HEK293 (cell line): ENCODE measurements around the gene OXGR1.

Source experiments
- CTCF ChIA-PET: fragments of 350-600 bp; formaldehyde crosslinking; extraction: SDS; loops from one replicate; lab custom pipeline; 2021; ENCODE audit warnings: antibody characterized with exemption; lab: Yijun Ruan, JAX
- POLR2A ChIA-PET: fragments of 300-600 bp; formaldehyde crosslinking; extraction: SDS; loops from one replicate; lab custom pipeline; 2020; ENCODE audit warnings: antibody characterized with exemption, inconsistent platforms; lab: Yijun Ruan, JAX
- H3K27ac ChIP-seq: fragments of 200-500 bp; sonication (Bioruptor generic); 2 replicates; pipeline ENCODE4 v1.5.1; 2014; ENCODE audit warnings: low read depth, low read length, control low read depth, inconsistent platforms; ENCODE audit errors: extremely low read depth
- H3K36me3 ChIP-seq, 2 experiments: fragments of 200-500 bp in 1 of 2; sonication (Bioruptor generic) in 1 of 2; 1 replicate in 1 of 2; 2 replicates in 1 of 2; pipeline ENCODE4 v1.5.1; 2014 to 2017; ENCODE audit warnings: inconsistent platforms in 2 of 2, low read length in 2 of 2; ENCODE audit not compliant: control insufficient read depth in 2 of 2, insufficient read depth in 1 of 2
- H3K4me1 ChIP-seq: fragments of 200-500 bp; sonication (Bioruptor generic); 2 replicates; pipeline ENCODE4 v1.5.1; 2014; ENCODE audit warnings: mild to moderate bottlenecking, low read length, inconsistent platforms; ENCODE audit not compliant: control insufficient read depth, insufficient read depth
- H3K4me3 ChIP-seq: 2 replicates; pipeline ENCODE4 v1.5.1; 2011; ENCODE audit warnings: low read depth, mild to moderate bottlenecking, control low read depth, low read length, moderate library complexity
- H3K9me3 ChIP-seq: fragments of 200-500 bp; sonication (Bioruptor generic); 2 replicates; pipeline ENCODE4 v1.5.1; 2014; ENCODE audit warnings: low read depth, low read length, inconsistent platforms; ENCODE audit not compliant: control insufficient read depth, insufficient read depth
- AEBP2 ChIP-seq: fragments of 450-650 bp; formaldehyde crosslinking; IDR thresholded peaks from 2 replicates; pipeline ENCODE4 v1.5.1; 2016; ENCODE audit warnings: missing biosample characterization, missing genetic modification characterization, borderline replicate concordance
- GLI2 ChIP-seq: fragments of 450-650 bp; formaldehyde crosslinking; IDR thresholded peaks from 2 replicates; pipeline ENCODE4; 2017; ENCODE audit warnings: missing biosample characterization, missing genetic modification characterization, low read depth, borderline replicate concordance
- PRDM1 ChIP-seq: fragments of 450-650 bp; formaldehyde crosslinking; IDR thresholded peaks from 2 replicates; pipeline ENCODE4; 2016; ENCODE audit warnings: missing biosample characterization, missing genetic modification characterization
- SP7 ChIP-seq: fragments of 450-650 bp; formaldehyde crosslinking; IDR thresholded peaks from 2 replicates; pipeline ENCODE4 v1.5.1; 2016; ENCODE audit warnings: missing biosample characterization, missing genetic modification characterization
- ZBTB26 ChIP-seq: fragments of 450-650 bp; formaldehyde crosslinking; optimal IDR thresholded peaks from 2 replicates; pipeline ENCODE3; 2016; ENCODE audit warnings: missing biosample characterization, mild to moderate bottlenecking, missing genetic modification characterization
- ZFP37 ChIP-seq: fragments of 450-650 bp; formaldehyde crosslinking; IDR thresholded peaks from 2 replicates; pipeline ENCODE4 v1.5.1; 2016; ENCODE audit warnings: missing biosample characterization, missing genetic modification characterization
- ZNF324 ChIP-seq: fragments of 450-650 bp; formaldehyde crosslinking; IDR thresholded peaks from 2 replicates; pipeline ENCODE4 v1.5.1; 2016; ENCODE audit warnings: missing biosample characterization, missing genetic modification characterization
- ZNF433 ChIP-seq: fragments of 450-650 bp; formaldehyde crosslinking; IDR thresholded peaks from 2 replicates; pipeline ENCODE4 v1.5.1; 2016; ENCODE audit warnings: missing biosample characterization, missing genetic modification characterization, low read depth
- ZNF510 ChIP-seq: fragments of 450-650 bp; formaldehyde crosslinking; IDR thresholded peaks from 2 replicates; pipeline ENCODE4 v1.5.1; 2018; ENCODE audit warnings: mild to moderate bottlenecking, missing genetic modification characterization, missing biosample characterization; ENCODE audit not compliant: insufficient replicate concordance
- ZNF529 ChIP-seq: fragments of 450-650 bp; formaldehyde crosslinking; IDR thresholded peaks from 2 replicates; pipeline ENCODE4 v1.5.1; 2017; ENCODE audit warnings: missing genetic modification characterization, missing biosample characterization; ENCODE audit not compliant: insufficient replicate concordance
- ZNF580 ChIP-seq: fragments of 450-650 bp; formaldehyde crosslinking; IDR thresholded peaks from 2 replicates; pipeline ENCODE4 v1.5.1; 2016; ENCODE audit warnings: missing biosample characterization, missing genetic modification characterization
- ZNF585B ChIP-seq: fragments of 450-650 bp; formaldehyde crosslinking; IDR thresholded peaks from 2 replicates; pipeline ENCODE4 v1.5.1; 2016; ENCODE audit warnings: missing biosample characterization, missing genetic modification characterization
- ZNF610 ChIP-seq: fragments of 450-650 bp; formaldehyde crosslinking; IDR thresholded peaks from 2 replicates; pipeline ENCODE4 v1.5.1; 2016; ENCODE audit warnings: missing biosample characterization, missing genetic modification characterization, borderline replicate concordance
- ZNF654 ChIP-seq: fragments of 450-650 bp; formaldehyde crosslinking; IDR thresholded peaks from 2 replicates; pipeline ENCODE4 v1.5.1; 2016; ENCODE audit warnings: low read depth, missing biosample characterization, missing genetic modification characterization
- ZNF660 ChIP-seq: fragments of 450-650 bp; IDR thresholded peaks from 2 replicates; pipeline ENCODE4 v1.5.1; 2018; ENCODE audit warnings: missing biosample characterization, mild to moderate bottlenecking, missing genetic modification characterization
- ZNF677 ChIP-seq: fragments of 450-650 bp; IDR thresholded peaks from 2 replicates; pipeline ENCODE4 v1.5.0; 2018; ENCODE audit warnings: missing biosample characterization, mild to moderate bottlenecking, missing genetic modification characterization, moderate library complexity
- ZNF707 ChIP-seq: fragments of 450-650 bp; formaldehyde crosslinking; IDR thresholded peaks from 2 replicates; pipeline ENCODE4 v1.5.1; 2016; ENCODE audit warnings: missing biosample characterization, missing genetic modification characterization
- TF ChIP-seq, protein P1 (sequence below): fragments of 450-650 bp; formaldehyde crosslinking; IDR thresholded peaks from 2 replicates; pipeline ENCODE4 v1.5.0; 2017; ENCODE audit warnings: missing biosample characterization, missing genetic modification characterization, borderline replicate concordance
- TF ChIP-seq, protein P2 (sequence below): fragments of 450-650 bp; formaldehyde crosslinking; IDR thresholded peaks from 2 replicates; pipeline ENCODE4 v1.5.1; 2016; ENCODE audit warnings: missing biosample characterization, missing genetic modification characterization

Gene OXGR1

DNA sequence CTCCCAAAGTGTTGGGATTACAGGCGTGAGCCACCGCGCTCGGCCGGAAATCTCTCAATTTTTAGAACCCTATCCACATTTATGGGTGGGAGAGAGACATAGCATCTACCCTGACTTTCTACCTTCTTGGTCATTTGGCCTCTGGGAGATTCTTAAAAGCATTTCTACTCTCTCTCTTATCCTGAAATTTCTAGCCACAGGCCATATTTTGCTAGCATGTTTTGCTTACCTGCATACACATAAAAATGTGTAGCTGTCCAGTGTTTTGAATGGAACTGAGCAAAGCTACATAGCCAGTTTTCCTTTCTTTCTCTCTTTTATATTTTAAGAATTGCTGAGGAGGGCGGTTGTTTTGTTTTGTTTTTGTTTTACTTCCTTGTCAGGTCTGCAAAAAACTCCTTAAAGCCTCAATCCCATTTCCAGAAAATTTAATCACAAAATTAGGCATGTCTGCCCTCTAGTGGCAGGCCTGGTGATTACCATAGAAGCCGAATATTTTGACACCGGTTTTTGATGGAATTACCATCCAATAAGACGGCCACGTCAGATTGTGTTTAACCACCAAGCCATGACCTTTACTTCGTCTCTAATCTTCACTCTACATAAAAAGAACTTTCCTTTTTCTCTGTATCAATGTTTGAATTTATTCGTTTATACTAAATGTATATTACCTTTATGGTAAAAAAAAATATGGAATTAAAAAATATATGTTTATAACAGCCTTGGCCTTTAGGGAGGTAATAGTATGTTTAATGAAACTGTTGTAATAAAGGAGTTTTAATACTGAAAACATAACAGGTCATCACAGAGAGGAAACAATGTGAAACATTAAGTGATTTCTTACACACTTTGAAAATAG lies 34.4 kb upstream of the OXGR1 start:
- H3K36me3 ChIP-seq: no peaks in the 10 kb centered on the region
- H3K27ac ChIP-seq: no peak overlapping the region
- no peaks in the 10 kb centered on the region for H3K9me3 ChIP-seq
- ChIA-PET POLR2A (no interaction called here), CTCF (interaction anchor here (0.7 to 1.0 kb wide), 8 partner anchors 11 to 1009 kb away, joined by 3 to 6 read pairs (median 3); no protein-coding TSS in a partner anchor)
- peak; percentile 48; the same call in 1 of the 2 replicates for TF ChIP-seq ZNF660 (tag by site-specific recombination)
- no peak for TF ChIP-seq SP7
- TF ChIP-seq ZNF654 (tag by site-specific recombination): peak; percentile 58
- H3K4me1 ChIP-seq: no peaks in the 10 kb centered on the region
- no peak overlapping the region for H3K4me3 ChIP-seq

- TF ChIP-seq, protein P1, sequence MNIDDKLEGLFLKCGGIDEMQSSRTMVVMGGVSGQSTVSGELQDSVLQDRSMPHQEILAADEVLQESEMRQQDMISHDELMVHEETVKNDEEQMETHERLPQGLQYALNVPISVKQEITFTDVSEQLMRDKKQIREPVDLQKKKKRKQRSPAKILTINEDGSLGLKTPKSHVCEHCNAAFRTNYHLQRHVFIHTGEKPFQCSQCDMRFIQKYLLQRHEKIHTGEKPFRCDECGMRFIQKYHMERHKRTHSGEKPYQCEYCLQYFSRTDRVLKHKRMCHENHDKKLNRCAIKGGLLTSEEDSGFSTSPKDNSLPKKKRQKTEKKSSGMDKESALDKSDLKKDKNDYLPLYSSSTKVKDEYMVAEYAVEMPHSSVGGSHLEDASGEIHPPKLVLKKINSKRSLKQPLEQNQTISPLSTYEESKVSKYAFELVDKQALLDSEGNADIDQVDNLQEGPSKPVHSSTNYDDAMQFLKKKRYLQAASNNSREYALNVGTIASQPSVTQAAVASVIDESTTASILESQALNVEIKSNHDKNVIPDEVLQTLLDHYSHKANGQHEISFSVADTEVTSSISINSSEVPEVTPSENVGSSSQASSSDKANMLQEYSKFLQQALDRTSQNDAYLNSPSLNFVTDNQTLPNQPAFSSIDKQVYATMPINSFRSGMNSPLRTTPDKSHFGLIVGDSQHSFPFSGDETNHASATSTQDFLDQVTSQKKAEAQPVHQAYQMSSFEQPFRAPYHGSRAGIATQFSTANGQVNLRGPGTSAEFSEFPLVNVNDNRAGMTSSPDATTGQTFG (tag by site-specific recombination): no peak
- TF ChIP-seq, protein P2, sequence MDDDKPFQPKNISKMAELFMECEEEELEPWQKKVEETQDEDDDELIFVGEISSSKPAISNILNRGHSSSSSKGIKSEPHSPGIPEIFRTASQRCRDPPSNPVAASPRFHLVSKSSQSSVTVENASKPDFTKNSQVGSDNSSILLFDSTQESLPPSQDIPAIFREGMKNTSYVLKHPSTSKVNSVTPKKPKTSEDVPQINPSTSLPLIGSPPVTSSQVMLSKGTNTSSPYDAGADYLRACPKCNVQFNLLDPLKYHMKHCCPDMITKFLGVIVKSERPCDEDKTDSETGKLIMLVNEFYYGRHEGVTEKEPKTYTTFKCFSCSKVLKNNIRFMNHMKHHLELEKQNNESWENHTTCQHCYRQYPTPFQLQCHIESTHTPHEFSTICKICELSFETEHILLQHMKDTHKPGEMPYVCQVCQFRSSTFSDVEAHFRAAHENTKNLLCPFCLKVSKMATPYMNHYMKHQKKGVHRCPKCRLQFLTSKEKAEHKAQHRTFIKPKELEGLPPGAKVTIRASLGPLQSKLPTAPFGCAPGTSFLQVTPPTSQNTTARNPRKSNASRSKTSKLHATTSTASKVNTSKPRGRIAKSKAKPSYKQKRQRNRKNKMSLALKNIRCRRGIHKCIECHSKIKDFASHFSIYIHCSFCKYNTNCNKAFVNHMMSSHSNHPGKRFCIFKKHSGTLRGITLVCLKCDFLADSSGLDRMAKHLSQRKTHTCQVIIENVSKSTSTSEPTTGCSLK (tag by site-specific recombination): no peak
- no peak for TF ChIP-seq ZBTB26
- no peak for TF ChIP-seq ZNF707 (tag by site-specific recombination)
- no peak for TF ChIP-seq ZFP37 (tag by site-specific recombination)
- no peak for TF ChIP-seq ZNF677 (tag by site-specific recombination)
- no peak for TF ChIP-seq PRDM1 (tag by site-specific recombination)
- TF ChIP-seq ZNF580 (tag by site-specific recombination): no peak
- no peak for TF ChIP-seq ZNF324 (tag by site-specific recombination)
- no peak for TF ChIP-seq ZNF510 (tag by site-specific recombination)
- TF ChIP-seq ZNF585B: no peak
- TF ChIP-seq ZNF529 (tag by site-specific recombination): no peak
- TF ChIP-seq ZNF610: no peak
- no peak for TF ChIP-seq AEBP2 (tag by site-specific recombination)
- TF ChIP-seq ZNF433: no peak
- TF ChIP-seq GLI2 (tag by site-specific recombination): no peak
- Histone ChIP-seq H3K27ac (no peak overlapping the region), H3K36me3 (no peaks in the 10 kb centered on the region), H3K4me3 (no peak overlapping the region), H3K9me3 (no peaks in the 10 kb centered on the region), H3K4me1 (no peaks in the 10 kb centered on the region)
- POLR2A ChIA-PET: no interaction called here
- CTCF ChIA-PET: no interaction called here
Observed at GRCh38 chr13:97027162-97027554, 32.9 kb upstream of the OXGR1 start.
